HepG2 (cell line): Measurements from ENCODE around the gene CAMSAP1. TPM values are rescaled to one million over a fixed set of nuclear protein-coding genes. Genes with fewer than 3 reads are reported as not detected.

Experiments
- ATAC-seq: fragments of 200-7000 bp; cut with Tn5 transposase; 3 replicates; pipeline ENCODE4 v1.9.1; 2020; ENCODE audit warnings: mild to moderate bottlenecking, moderate library complexity
- BruUV-seq: library from RNA; stranded (reverse); fragments of 400-500 nt; replicated peaks from 2 replicates; lab custom pipeline; 2021; lab: Mats Ljungman, UMichigan
- CTCF ChIA-PET: fragments of 300-600 bp; formaldehyde crosslinking; extraction: SDS; loops from one replicate; lab custom pipeline; 2021; ENCODE audit warnings: low total read pairs, inconsistent platforms, low intra/inter-chr PET ratio; lab: Yijun Ruan, JAX
- POLR2A ChIA-PET: fragments of 350-600 bp; sonication (Branson Sonifier 250); formaldehyde crosslinking; loops from one replicate; lab custom pipeline; 2020; ENCODE audit warnings: antibody characterized with exemption, inconsistent platforms; lab: Yijun Ruan, JAX
- DNase-seq: peaks from one replicate; pipeline ENCODE4 v3.0.0-alpha.2; 2015; ENCODE audit warnings: low spot score
- FAIRE-seq: peaks from 3 replicates; lab custom pipeline; 2011; peaks lifted over from hg19 to GRCh38; lab: Jason Lieb, UNC
- H2AFZ ChIP-seq: one replicate; pipeline ENCODE4 v1.6.1; 2011; ENCODE audit warnings: low read length, inconsistent platforms
- H3K27ac ChIP-seq: fragments of 300-600 bp; 3 replicates; pipeline ENCODE4 v1.8.0; 2011; ENCODE audit warnings: mixed run types, mild to moderate bottlenecking, mixed read lengths, low read length, inconsistent platforms; ENCODE audit not compliant: insufficient read depth; ENCODE audit errors: extremely low read length
- H3K27me3 ChIP-seq, 2 experiments: fragments of 200-600 bp in 1 of 2; 2 replicates in 1 of 2; 3 replicates in 1 of 2; pipeline versions ENCODE4 v1.6.0 to v1.8.0; 2011; ENCODE audit warnings: low read length in 2 of 2, mild to moderate bottlenecking in 2 of 2, moderate library complexity in 2 of 2, inconsistent platforms in 1 of 2; ENCODE audit not compliant: insufficient read depth in 2 of 2, control insufficient read depth in 1 of 2
- H3K36me3 ChIP-seq, 2 experiments: fragments of 200-600 bp in 1 of 2; replicated peaks in 1 of 2; 2 replicates in 1 of 2; 3 replicates in 1 of 2; pipeline versions ENCODE4 v1.5.1 to v1.8.0; 2011; ENCODE audit warnings: low read length in 2 of 2, inconsistent platforms in 1 of 2; ENCODE audit not compliant: insufficient read depth in 2 of 2, control insufficient read depth in 1 of 2
- H3K4me1 ChIP-seq: 2 replicates; pipeline ENCODE4 v1.5.1; 2012; ENCODE audit warnings: low read length, inconsistent platforms; ENCODE audit not compliant: insufficient read depth
- H3K4me2 ChIP-seq: 2 replicates; pipeline ENCODE4 v1.6.0; 2011; ENCODE audit warnings: low read depth, low read length, inconsistent platforms
- H3K4me3 ChIP-seq, 3 experiments: fragments of 200-600 bp in 1 of 3; sonication (generic), shearing (Covaris generic) in 1 of 3; replicated peaks in 1 of 3; 2 replicates each; pipeline ENCODE4 v1.5.1; 2011 to 2016; ENCODE audit warnings: low read length in 3 of 3, inconsistent platforms in 2 of 3, low read depth in 2 of 3, mild to moderate bottlenecking in 2 of 3, control low read depth in 1 of 3, mixed read lengths in 1 of 3; ENCODE audit not compliant: insufficient read depth in 1 of 3
- H3K79me2 ChIP-seq: one replicate; pipeline ENCODE4 v1.6.1; 2011; ENCODE audit warnings: low read length, inconsistent platforms; ENCODE audit not compliant: insufficient read depth
- H3K9ac ChIP-seq: 2 replicates; pipeline ENCODE4 v1.6.0; 2011; ENCODE audit warnings: mild to moderate bottlenecking, low read depth, low read length, inconsistent platforms; ENCODE audit not compliant: insufficient read depth
- H3K9me3 ChIP-seq: 2 replicates; pipeline ENCODE4 v1.5.1; 2012; ENCODE audit warnings: mild to moderate bottlenecking, low read length
- H4K20me1 ChIP-seq: 2 replicates; pipeline ENCODE4 v1.6.0; 2011; ENCODE audit warnings: inconsistent platforms, mild to moderate bottlenecking, low read length, moderate library complexity; ENCODE audit not compliant: insufficient read depth
- FLYWCH1 ChIP-seq: sonication (generic); formaldehyde crosslinking; IDR thresholded peaks from 2 replicates; pipeline ENCODE4 v1.8.1; 2023; ENCODE audit warnings: mild to moderate bottlenecking, missing genetic modification reagents
- MED1 ChIP-seq: sonication (generic); formaldehyde crosslinking; IDR thresholded peaks from 2 replicates; pipeline ENCODE4 v1.4.0; 2020; ENCODE audit warnings: missing genetic modification reagents
- MED13 ChIP-seq: sonication (generic); formaldehyde crosslinking; IDR thresholded peaks from 2 replicates; pipeline ENCODE4 v1.5.0; 2020; ENCODE audit warnings: missing genetic modification reagents
- MED8 ChIP-seq: sonication (generic); formaldehyde crosslinking; IDR thresholded peaks from 2 replicates; pipeline ENCODE4 v1.8.1; 2023; ENCODE audit warnings: mild to moderate bottlenecking, missing genetic modification reagents; ENCODE audit not compliant: insufficient replicate concordance
- MTF2 ChIP-seq: sonication (generic); formaldehyde crosslinking; IDR thresholded peaks from 2 replicates; pipeline ENCODE4 v1.5.0; 2020; ENCODE audit warnings: missing genetic modification reagents, borderline replicate concordance
- YEATS2 ChIP-seq: sonication (generic); formaldehyde crosslinking; IDR thresholded peaks from 2 replicates; pipeline ENCODE4 v1.4.0; 2020; ENCODE audit warnings: missing genetic modification reagents, borderline replicate concordance
- ZNF414 ChIP-seq: sonication (generic); formaldehyde crosslinking; IDR thresholded peaks from 2 replicates; pipeline ENCODE4 v1.5.0; 2020; ENCODE audit warnings: missing genetic modification reagents
- WGBS: methylation state at CpG from one replicate; pipeline ENCODE4 v1.1.6; 2017; ENCODE audit warnings: low lambda C conversion rate; 5-methylcytosine and 5-hydroxymethylcytosine counted together
- in situ Hi-C: cut with HindIII; loops from 2 replicates; pipeline ENCODE4 v1.10.0; 2017; ENCODE audit warnings: low pct_unique_long_range_greater_than_20kb; ENCODE audit not compliant: extremely low pct_ligation_motif_present
- intact Hi-C: fragments of 100-400 bp; cut with micrococcal nuclease; formaldehyde crosslinking; loops from one replicate; pipeline ENCODE4 v1.10.0; 2022; ENCODE audit not compliant: unreplicated experiment
- polyA plus RNA-seq, 8 experiments: library from polyadenylated mRNA; depleted of rRNA in 3 of 8; stranded (reverse) in 7 of 8; unstranded in 1 of 8; fragments of >200 nt; fragmentation: Illumina TruSeq in 4 of 8; extraction: Trizol in 4 of 8; gene quantifications; 2 replicates each; pipeline versions ENCODE4 v1.2.1 to v1.2.3, GENCODE V29; 2011 to 2016; ENCODE audit warnings: low read depth in 4 of 8, missing spikeins in 1 of 8, mixed read lengths in 1 of 8; ENCODE audit not compliant: insufficient read depth in 1 of 8
- total RNA-seq, 5 experiments: library from RNA; depleted of rRNA; stranded (reverse); fragments of >200 nt; fragmentation: Illumina TruSeq; extraction: Trizol; gene quantifications; 2 replicates each; pipeline ENCODE4 v1.2.3, GENCODE V29; 2016; ENCODE audit warnings: low read depth in 1 of 5

CAMSAP1 gene
- total and polyA plus RNA-seq, 2 of the 13 experiments (the other 11 are each of a cell fraction or from before 2014, with no cell fraction given) = 3.8 to 12.4 TPM

- no peak overlapping the region for H3K4me2 ChIP-seq
- FAIRE-seq (no peak), ATAC-seq (no peak), DNase-seq (no peak)
- H3K4me3 ChIP-seq = no peak overlapping the region
- in situ Hi-C loops = no loop called here
- H3K27ac ChIP-seq = no peak overlapping the region
- no peaks in the 10 kb centered on the region for H3K4me1 ChIP-seq
- POLR2A ChIA-PET = no interaction called here
- peaks cover 15 to 48% of the 10 kb centered on the region in 2 experiments; a peak in 4 of 5 replicates for H3K27me3 ChIP-seq
- 0 out of 2 replicates have a peak, but pooled peaks cover 5% of the 10 kb centered on the region for H4K20me1 ChIP-seq
- TF ChIP-seq MED13 (no peak), FLYWCH1 (CRISPR knock-in tag) (no peak), YEATS2 (no peak), ZNF414 (CRISPR knock-in tag) (no peak), MED8 (CRISPR knock-in tag) (no peak), MED1 (CRISPR knock-in tag) (no peak)
- TF ChIP-seq, all 625 proteins: peak for 0
- Histone ChIP-seq H3K79me2 (no peaks in the 10 kb centered on the region), H3K9ac (no peak overlapping the region), H2AFZ (no peak overlapping the region), H3K9me3 (no peaks in the 10 kb centered on the region), H3K36me3 (no peaks in the 10 kb centered on the region)
- CTCF ChIA-PET = no interaction called here
- 19% methylated on average over 4 of the region's 4 CpGs for WGBS
- BruUV-seq = no TSS peak
- intact Hi-C loops = no loop called here
These were observed 112.0 kb downstream of the CAMSAP1 start for GRCh38 chr9:135795391-135795790.

- in situ Hi-C loops = no loop called here
- ChIA-PET POLR2A (no interaction called here), CTCF (no interaction called here)
- no peak overlapping the region for H2AFZ ChIP-seq
- H3K36me3 ChIP-seq = no peaks in the 10 kb centered on the region
- peaks cover 18 to 57% of the 10 kb centered on the region in 2 experiments; a peak in 4 of 5 replicates for H3K27me3 ChIP-seq
- H3K4me3 ChIP-seq = no peak overlapping the region
- FAIRE-seq (no peak), DNase-seq (no peak), ATAC-seq (no peak)
- no peaks in the 10 kb centered on the region for H3K79me2 ChIP-seq
- intact Hi-C loops = no loop called here
- H3K4me2 ChIP-seq = no peak overlapping the region
- H3K4me1 ChIP-seq = no peaks in the 10 kb centered on the region
- BruUV-seq = no TSS peak
- no peak overlapping the region for H3K27ac ChIP-seq
- H3K9me3 ChIP-seq = no peaks in the 10 kb centered on the region
- 0 out of 2 replicates have a peak, but pooled peaks cover 5% of the 10 kb centered on the region for H4K20me1 ChIP-seq
- WGBS = 33% methylated on average over 3 of the region's 15 CpGs
- no peak for TF ChIP-seq MTF2
- H3K9ac ChIP-seq = no peak overlapping the region
These were observed 112.9 kb downstream of the CAMSAP1 start for GRCh38 chr9:135794361-135794885.
